ENCODE measurements around the gene CRAMP1.

The CRAMP1 gene

GRCh38 chr16:1657841-1658240, 45.7 kb downstream of the CRAMP1 start:
- no peak for DNase-seq

GRCh38 chr16:1659031-1659430, 46.9 kb downstream of the CRAMP1 start:
- no peak for DNase-seq

- DNase-seq, result no peak
Measured at GRCh38 chr16:1661826-1662225, 49.7 kb downstream of the CRAMP1 start.

GRCh38 chr16:1662543-1662942, 50.4 kb downstream of the CRAMP1 start:
- DNase-seq, result no peak

GRCh38 chr16:1665829-1666228, 53.7 kb downstream of the CRAMP1 start:
- no peak for DNase-seq

- DNase-seq, result no peak
Measured at GRCh38 chr16:1666316-1666715, 54.2 kb downstream of the CRAMP1 start.

- no peak for DNase-seq
Measured at GRCh38 chr16:1667271-1667670, 55.1 kb downstream of the CRAMP1 start.

GRCh38 chr16:1667916-1668315, 55.8 kb downstream of the CRAMP1 start:
- DNase-seq, result no peak

- no peak for DNase-seq
Measured at GRCh38 chr16:1668612-1669319, 56.6 kb downstream of the CRAMP1 start.

- no peak for DNase-seq
Measured at GRCh38 chr16:1669698-1670097, 57.5 kb downstream of the CRAMP1 start.

GRCh38 chr16:1670371-1670770, 58.2 kb downstream of the CRAMP1 start:
- DNase-seq, result no peak

- DNase-seq, result no peak
Measured at GRCh38 chr16:1670866-1671265, 58.7 kb downstream of the CRAMP1 start.

- DNase-seq, result no peak
Measured at GRCh38 chr16:1673424-1674151, 61.4 kb downstream of the CRAMP1 start.

- no peak for DNase-seq
Measured at GRCh38 chr16:1674306-1674705, 62.1 kb downstream of the CRAMP1 start.

GRCh38 chr16:1674751-1675664, 62.8 kb downstream of the CRAMP1 start:
- DNase-seq, result no peak

- no peak for DNase-seq
Measured at GRCh38 chr16:1676661-1677060, 64.5 kb downstream of the CRAMP1 start.

- peak; percentile 16 for DNase-seq
Measured at GRCh38 chr16:1677339-1677738, 65.2 kb downstream of the CRAMP1 start.

- peak; percentile 94 for DNase-seq
Measured at GRCh38 chr16:1677942-1678499, 65.9 kb downstream of the CRAMP1 start, which contains the start of gene JPT2. TSS of gene JPT2 (plus strand) at chr16:1678279. CDS start at chr16:1678313, 34 bp downstream.

- DNase-seq, result peak; percentile 43
Measured at GRCh38 chr16:1678500-1679098, 66.4 kb downstream of the CRAMP1 start.

- DNase-seq, result no peak
Measured at GRCh38 chr16:1680361-1680760, 68.2 kb downstream of the CRAMP1 start.

- no peak for DNase-seq
Measured at GRCh38 chr16:1681032-1681431, 68.9 kb downstream of the CRAMP1 start.
